GM19239 (cell line): ENCODE results near the gene RALGAPA2.

ENCODE experiments used
- DNase-seq: peaks from one replicate; pipeline ENCODE4 v3.0.0; 2011; ENCODE audit warnings: low spot score; ENCODE audit not compliant: insufficient read length
- FAIRE-seq: peaks from 2 replicates; lab custom pipeline; 2011; peaks lifted over from hg19 to GRCh38; lab: Jason Lieb, UNC

The RALGAPA2 gene

GRCh38 chr20:20712474-20713243, at the start of gene RALGAPA2:
TSS of gene RALGAPA2 (minus strand) at chr20:20712644. CDS start at chr20:20712480, 164 bp downstream.
- DNase-seq (peak; percentile 93), FAIRE-seq (peak; percentile 89)

- FAIRE-seq (no peak), DNase-seq (no peak)
Measured at GRCh38 chr20:20761301-20761700, 48.9 kb upstream of the RALGAPA2 start.

- DNase-seq = no peak
- no peak for FAIRE-seq
Measured at GRCh38 chr20:20759132-20759531, 46.7 kb upstream of the RALGAPA2 start.

- FAIRE-seq = no peak
Measured at GRCh38 chr20:20755674-20756319, 43.4 kb upstream of the RALGAPA2 start.

GRCh38 chr20:20755231-20755630, 42.8 kb upstream of the RALGAPA2 start:
- DNase-seq (no peak), FAIRE-seq (no peak)

More at GRCh38 chr20:20755674-20756319, 43.4 kb upstream of the RALGAPA2 start:
- no peak for DNase-seq

- no peak for FAIRE-seq
- DNase-seq = no peak
Measured at GRCh38 chr20:20754714-20755113, 42.3 kb upstream of the RALGAPA2 start.

- FAIRE-seq = no peak
- DNase-seq = no peak
Measured at GRCh38 chr20:20752712-20753111, 40.3 kb upstream of the RALGAPA2 start.

DNA sequence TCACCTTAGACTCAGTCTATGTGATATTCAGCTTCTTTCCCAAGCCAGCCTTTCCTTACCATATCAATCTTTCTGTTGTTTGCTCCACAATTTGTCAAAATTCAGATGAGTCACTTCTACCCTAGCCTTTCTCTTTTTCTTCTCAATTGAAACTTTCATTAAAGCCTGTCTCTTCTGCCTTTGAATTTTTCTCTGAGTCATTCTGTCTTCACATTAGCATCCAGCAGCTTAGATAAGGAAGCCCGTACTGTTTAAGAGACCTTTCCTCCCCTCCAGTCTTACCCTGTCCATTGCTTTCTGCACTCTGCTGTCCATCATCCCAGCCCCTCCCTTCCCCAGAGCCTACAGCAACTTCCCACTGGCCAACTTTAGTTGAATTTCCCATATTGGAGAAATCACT, 34.9 kb upstream of the RALGAPA2 start:
- FAIRE-seq (no peak), DNase-seq (no peak)

- FAIRE-seq (no peak), DNase-seq (no peak)
Measured at GRCh38 chr20:20744170-20744725, 31.8 kb upstream of the RALGAPA2 start.

DNA sequence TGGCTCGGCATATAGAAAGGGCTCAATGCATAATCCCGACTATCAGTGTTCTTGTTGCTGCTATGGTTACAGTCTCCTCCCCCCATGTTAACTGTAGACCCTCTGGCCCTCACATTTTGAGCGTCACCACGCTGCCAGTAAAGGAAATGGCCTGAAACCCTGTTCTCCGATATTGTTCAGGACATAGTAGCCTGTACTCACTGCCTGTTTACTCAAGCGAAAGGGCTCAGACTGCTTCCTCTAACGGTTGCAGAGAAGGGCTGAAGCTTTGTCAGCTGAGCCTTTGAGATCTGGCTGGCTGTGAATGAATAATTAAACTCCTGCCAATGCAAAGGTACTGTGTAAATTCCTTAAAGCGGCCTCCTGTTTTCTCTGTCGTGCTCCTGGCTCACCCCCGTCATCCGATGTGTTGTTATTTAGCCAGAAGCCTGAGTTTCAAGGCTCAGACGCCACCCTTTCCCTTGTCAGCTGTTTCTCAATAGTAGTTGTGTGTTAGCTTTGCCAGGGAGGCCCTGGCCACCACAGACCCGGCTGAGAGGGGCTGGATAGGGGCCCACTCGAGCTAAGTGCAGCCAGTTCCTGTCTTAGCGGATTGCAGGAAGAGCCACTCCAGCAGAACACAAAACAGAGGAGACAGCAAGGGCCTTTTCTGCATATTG, 31.2 kb upstream of the RALGAPA2 start:
- no peak for DNase-seq
- FAIRE-seq = no peak

DNA sequence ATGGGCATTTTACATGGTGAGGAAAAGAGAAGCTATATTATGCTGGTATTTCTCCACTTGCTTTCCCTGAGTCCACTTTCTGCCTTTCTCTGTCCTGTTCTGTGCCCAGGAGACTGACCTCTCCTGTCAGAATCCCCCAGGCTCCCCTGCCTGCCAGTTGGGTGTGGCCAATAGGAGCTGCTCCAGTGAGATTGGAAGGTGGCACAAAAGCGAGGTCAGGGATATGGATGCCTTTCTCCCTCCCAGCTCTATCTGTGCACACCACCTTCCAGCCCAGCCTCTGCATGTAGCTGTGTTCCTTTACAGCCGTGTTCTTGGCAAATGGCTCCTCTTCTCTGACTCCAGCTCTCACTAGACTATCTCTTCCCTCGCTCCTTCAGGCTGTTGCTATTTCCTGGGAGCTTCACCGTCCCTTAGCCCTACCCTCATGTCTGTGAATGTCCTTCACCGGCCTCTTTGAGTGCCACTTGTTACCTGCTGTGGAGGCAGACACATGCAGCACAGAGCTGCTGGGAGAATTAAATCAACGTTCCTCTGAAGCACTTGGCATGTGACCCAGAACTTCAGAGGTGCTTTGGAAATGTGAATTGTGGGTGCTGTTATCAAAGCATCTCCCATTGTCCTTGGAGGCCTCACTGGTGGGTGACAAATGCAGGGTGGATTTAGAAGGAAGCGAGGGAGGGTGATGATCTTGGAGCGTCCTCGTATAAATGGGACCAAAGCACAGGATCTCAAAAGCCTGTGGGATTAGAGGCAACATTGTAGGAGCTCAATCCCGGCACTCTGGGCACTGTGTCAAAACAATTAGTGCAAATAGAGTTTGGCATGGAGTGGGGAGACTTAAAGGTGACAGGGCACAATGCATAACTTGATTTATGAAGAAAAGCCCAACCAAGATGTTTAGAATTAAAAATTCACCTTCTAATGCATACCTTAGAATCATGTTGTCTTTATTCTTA, 28.9 kb upstream of the RALGAPA2 start:
- FAIRE-seq (no peak), DNase-seq (no peak)

GRCh38 chr20:20740541-20740940, 28.1 kb upstream of the RALGAPA2 start:
- DNase-seq (no peak), FAIRE-seq (no peak)

DNA sequence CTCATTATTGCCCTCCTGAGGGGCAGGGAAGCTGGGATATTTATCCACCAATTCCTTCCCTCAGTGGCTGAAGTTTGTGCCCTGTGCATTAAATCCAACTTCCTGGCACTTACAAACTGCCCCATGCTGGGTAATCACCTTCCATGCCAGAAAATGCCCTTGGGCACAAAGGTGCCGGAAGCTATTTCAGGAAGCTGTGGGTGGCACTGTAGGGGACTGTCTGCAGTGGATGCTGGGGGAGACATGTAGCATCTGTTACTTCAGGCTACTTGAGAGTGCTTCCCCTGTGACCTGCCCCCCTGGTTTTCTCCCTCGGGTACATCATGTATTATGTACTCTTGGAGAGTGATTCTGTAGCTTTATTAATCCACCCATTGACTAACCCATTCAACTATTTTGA, 24.7 kb upstream of the RALGAPA2 start:
- FAIRE-seq = no peak

DNA sequence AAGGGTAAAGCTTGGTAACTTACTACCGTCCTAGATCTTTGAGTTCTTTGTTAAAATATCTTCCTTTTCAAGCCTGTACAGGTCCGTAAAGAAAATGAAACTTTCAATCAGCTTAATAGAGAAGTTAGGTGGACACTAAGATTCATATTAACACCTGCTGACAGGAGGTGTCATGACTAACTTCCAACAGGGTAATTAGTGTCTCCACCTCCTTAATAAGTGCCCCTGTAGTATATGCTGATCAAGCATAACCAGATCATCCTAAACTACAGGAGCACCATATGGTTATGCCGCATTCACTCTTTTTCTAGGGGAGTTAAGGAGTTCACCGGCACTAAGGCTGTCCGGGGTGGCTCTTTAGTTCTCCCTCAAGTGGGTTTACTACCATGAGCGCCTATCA, 23.9 kb upstream of the RALGAPA2 start:
- FAIRE-seq (no peak), DNase-seq (no peak)

More for the DNA sequence above, 24.7 kb upstream of the RALGAPA2 start:
- DNase-seq = no peak

DNA sequence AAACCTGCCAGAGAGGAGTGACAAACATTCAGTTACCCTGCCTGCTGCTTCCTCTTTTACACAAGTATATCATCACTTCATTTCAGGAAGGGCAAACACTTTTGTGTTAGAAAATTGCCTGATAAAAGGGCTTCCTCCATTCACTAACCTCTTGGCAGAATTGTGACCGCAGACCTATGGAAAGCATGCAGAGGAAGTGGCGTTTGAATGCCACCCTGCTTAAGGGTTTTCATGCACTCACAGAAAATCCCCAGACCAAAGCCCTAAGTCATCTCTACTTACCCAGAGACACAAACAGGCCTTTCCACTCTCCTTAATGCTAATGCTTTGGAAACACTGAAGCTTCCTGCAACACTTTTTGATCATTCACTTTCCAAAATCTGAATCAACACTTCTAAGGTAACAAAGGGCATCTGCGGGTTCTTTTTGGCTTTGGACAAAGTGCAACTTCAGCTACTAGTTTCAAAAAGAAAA, 22.1 kb upstream of the RALGAPA2 start:
- no peak for DNase-seq

GRCh38 chr20:20733943-20734342, 21.5 kb upstream of the RALGAPA2 start:
- no peak for DNase-seq
- no peak for FAIRE-seq

More for the DNA sequence above, 22.1 kb upstream of the RALGAPA2 start:
- peak; percentile 64 for FAIRE-seq

- FAIRE-seq (no peak), DNase-seq (no peak)
Measured at GRCh38 chr20:20732641-20733040, 20.2 kb upstream of the RALGAPA2 start.

DNA sequence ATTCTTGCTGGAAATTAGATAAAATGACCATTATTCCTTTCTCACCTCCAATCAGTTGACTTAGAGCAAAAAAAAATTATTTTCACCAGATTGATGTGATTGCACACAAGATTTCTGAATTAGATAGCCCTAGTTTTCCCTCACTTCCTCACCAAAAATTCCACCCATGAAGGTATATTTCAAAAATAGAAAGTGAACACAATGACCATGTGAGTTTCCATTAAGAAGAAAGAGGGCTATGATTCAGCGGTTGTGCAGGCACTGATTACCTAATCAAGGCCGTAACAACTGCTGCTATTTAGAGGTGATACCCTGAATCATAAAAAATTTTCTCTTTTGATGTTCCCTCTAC, 19.5 kb upstream of the RALGAPA2 start:
- no peak for FAIRE-seq

More for the DNA sequence above, 19.5 kb upstream of the RALGAPA2 start:
- DNase-seq = no peak
